GM12874 (cell line): ENCODE measurements around the gene MTMR10.

ENCODE experiments used
- CTCF ChIP-seq: IDR thresholded peaks from 2 replicates; pipeline ENCODE4 v1.5.1; 2011; ENCODE audit warnings: low read depth, mild to moderate bottlenecking, control low read depth, low read length, moderate library complexity; ENCODE audit not compliant: insufficient read depth

MTMR10 gene

GRCh38 chr15:30940359-30940758 lies 51.1 kb downstream of the MTMR10 start:
- TF ChIP-seq CTCF: no peak

- no peak for TF ChIP-seq CTCF
Measured at GRCh38 chr15:30939161-30939560, 52.3 kb downstream of the MTMR10 start.

- TF ChIP-seq CTCF: no peak
Measured at GRCh38 chr15:30933293-30933692, 58.1 kb downstream of the MTMR10 start.

GRCh38 chr15:30930422-30930821 lies 61.0 kb downstream of the MTMR10 start:
- TF ChIP-seq CTCF: no peak

- no peak for TF ChIP-seq CTCF
Measured at GRCh38 chr15:30929982-30930381, 61.4 kb downstream of the MTMR10 start.

GRCh38 chr15:30929064-30929669 lies 62.3 kb downstream of the MTMR10 start:
- TF ChIP-seq CTCF: no peak

- TF ChIP-seq CTCF: no peak
Measured at GRCh38 chr15:30928076-30928475, 63.4 kb downstream of the MTMR10 start.
